Vagina (tissue), 2 donors: ENCODE results near the gene SERPIND1. TPM values are rescaled to one million over a fixed set of nuclear protein-coding genes. Genes with fewer than 3 reads are reported as not detected.

Source experiments
- DNase-seq, 2 donors: peaks; one replicate each; pipeline ENCODE4 v3.0.0-alpha.2; 2017; ENCODE audit errors: extremely low spot score in 2 of 2
- H3K27ac ChIP-seq: fragments of 200-600 bp; sonication (generic); one replicate; pipeline ENCODE4 v1.5.1; 2019
- H3K27me3 ChIP-seq: fragments of 200-600 bp; sonication (generic); one replicate; pipeline ENCODE4 v1.5.1; 2019
- H3K36me3 ChIP-seq, 2 donors: fragments of 200-600 bp; sonication (generic); one replicate each; pipeline ENCODE4 v1.5.1; 2017 to 2019
- H3K4me1 ChIP-seq: fragments of 200-600 bp; sonication (generic); one replicate; pipeline ENCODE4 v1.5.1; 2019
- H3K4me3 ChIP-seq, 2 donors: fragments of 200-600 bp; sonication (generic); 1 replicate in 1 of 2; 2 replicates in 1 of 2; pipeline ENCODE4 v1.5.1; 2016 to 2019
- H3K9me3 ChIP-seq: fragments of 200-600 bp; sonication (generic); one replicate; pipeline ENCODE4 v1.5.1; 2019
- CTCF ChIP-seq, 3 experiments: fragments of 450-650 bp in 2 of 3; fragments of 200-600 bp in 1 of 3; sonication (generic) in 1 of 3; IDR thresholded peaks; one replicate each; pipeline ENCODE4 v1.5.1; 2017 to 2019; ENCODE audit warnings: antibody characterized with exemption in 3 of 3, mild to moderate bottlenecking in 2 of 3, moderate library complexity in 2 of 3
- POLR2A ChIP-seq, 2 donors: fragments of 450-650 bp; IDR thresholded peaks; one replicate each; pipeline ENCODE4 v1.6.1; 2017; ENCODE audit warnings: antibody characterized with exemption in 2 of 2, mild to moderate bottlenecking in 2 of 2, moderate library complexity in 2 of 2
- POLR2AphosphoS5 ChIP-seq, 2 donors: sonication (generic); formaldehyde crosslinking; IDR thresholded peaks; one replicate each; pipeline ENCODE4 v1.9.0; 2017; ENCODE audit warnings: antibody characterized with exemption in 2 of 2, mild to moderate bottlenecking in 2 of 2, low read depth in 1 of 2; ENCODE audit not compliant: insufficient read depth in 1 of 2
- intact Hi-C: fragments of 100-400 bp; cut with DNase I; formaldehyde crosslinking; loops from one replicate; pipeline ENCODE4 v1.15.1; 2023
- total RNA-seq: library from RNA; depleted of rRNA; stranded (reverse); fragments of >200 nt; gene quantifications from one replicate; pipeline ENCODE4 v1.2.3, GENCODE V29; 2016

Gene SERPIND1
- total RNA-seq, 1 donor from 2014 or later = not detected

- Histone ChIP-seq H3K27me3 (no peaks in the 10 kb centered on the region), H3K9me3 (no peaks in the 10 kb centered on the region), H3K27ac (no peak overlapping the region), H3K4me1 (no peaks in the 10 kb centered on the region), H3K36me3 (peaks cover 0 to 63% of the 10 kb centered on the region in 2 donors), H3K4me3 (no peak overlapping the region)
- intact Hi-C loops = no loop called here
- TF ChIP-seq CTCF (IDR thresholded peaks at IDR 0.05) (no peak), POLR2AphosphoS5 (IDR thresholded peaks at IDR 0.05; ENCODE audit: insufficient read depth in 1 of 2, low read depth in 1 of 2) (no peak), POLR2A (IDR thresholded peaks at IDR 0.05) (no peak)
- no peak for DNase-seq
Observed at GRCh38 chr22:20761536-20761935, 12.4 kb upstream of the SERPIND1 start.

- intact Hi-C loops = no loop called here
- Histone ChIP-seq H3K27ac (no peak overlapping the region), H3K9me3 (no peaks in the 10 kb centered on the region), H3K4me3 (no peak overlapping the region), H3K4me1 (no peaks in the 10 kb centered on the region), H3K36me3 (peaks cover 0 to 58% of the 10 kb centered on the region in 2 donors), H3K27me3 (no peaks in the 10 kb centered on the region)
- no peak for DNase-seq
- no peak for TF ChIP-seq CTCF (IDR thresholded peaks at IDR 0.05)
- TF ChIP-seq POLR2AphosphoS5 (IDR thresholded peaks at IDR 0.05; ENCODE audit: insufficient read depth in 1 of 2, low read depth in 1 of 2) = no peak
- no peak for TF ChIP-seq POLR2A (IDR thresholded peaks at IDR 0.05)
Observed at GRCh38 chr22:20762233-20762796, 11.6 kb upstream of the SERPIND1 start.

GRCh38 chr22:20763630-20764470 is 10.1 kb upstream of the SERPIND1 start:
- Histone ChIP-seq H3K9me3 (no peaks in the 10 kb centered on the region), H3K27me3 (no peaks in the 10 kb centered on the region), H3K27ac (no peak overlapping the region), H3K4me1 (no peaks in the 10 kb centered on the region), H3K4me3 (no peak overlapping the region), H3K36me3 (peaks cover 0 to 55% of the 10 kb centered on the region in 2 donors)
- no peak for DNase-seq
- intact Hi-C loops = no loop called here
- TF ChIP-seq CTCF (IDR thresholded peaks at IDR 0.05) (no peak), POLR2A (IDR thresholded peaks at IDR 0.05) (no peak), POLR2AphosphoS5 (IDR thresholded peaks at IDR 0.05; ENCODE audit: insufficient read depth in 1 of 2, low read depth in 1 of 2) (no peak)

GRCh38 chr22:20764471-20764720 is 9.5 kb upstream of the SERPIND1 start:
- no peak overlapping the region for H3K27ac ChIP-seq
- no peaks in the 10 kb centered on the region for H3K9me3 ChIP-seq
- no peak for DNase-seq
- TF ChIP-seq CTCF (IDR thresholded peaks at IDR 0.05) (no peak), POLR2AphosphoS5 (IDR thresholded peaks at IDR 0.05; ENCODE audit: insufficient read depth in 1 of 2, low read depth in 1 of 2) (no peak), POLR2A (IDR thresholded peaks at IDR 0.05) (no peak)
- no peak overlapping the region for H3K4me3 ChIP-seq
- H3K4me1 ChIP-seq = no peaks in the 10 kb centered on the region
- H3K27me3 ChIP-seq = no peaks in the 10 kb centered on the region
- intact Hi-C loops = no loop called here
- peaks cover 0 to 55% of the 10 kb centered on the region in 2 donors for H3K36me3 ChIP-seq

GRCh38 chr22:20764729-20765128 is 9.2 kb upstream of the SERPIND1 start:
- intact Hi-C loops = no loop called here
- peaks cover 0 to 52% of the 10 kb centered on the region in 2 donors for H3K36me3 ChIP-seq
- TF ChIP-seq POLR2A (IDR thresholded peaks at IDR 0.05) (no peak), CTCF (IDR thresholded peaks at IDR 0.05) (no peak), POLR2AphosphoS5 (IDR thresholded peaks at IDR 0.05; ENCODE audit: insufficient read depth in 1 of 2, low read depth in 1 of 2) (no peak)

More at GRCh38 chr22:20764729-20765128, 9.2 kb upstream of the SERPIND1 start:
- H3K27me3 ChIP-seq = no peaks in the 10 kb centered on the region
- H3K27ac ChIP-seq = no peak overlapping the region
- no peaks in the 10 kb centered on the region for H3K9me3 ChIP-seq
- no peaks in the 10 kb centered on the region for H3K4me1 ChIP-seq
- no peak for DNase-seq
- no peak overlapping the region for H3K4me3 ChIP-seq
